Measurements from ENCODE around the gene MCRIP2.

Gene MCRIP2

GRCh38 chr16:660132-660458 lies 18.5 kb downstream of the MCRIP2 start:
- TF ChIP-seq TAF1 (IDR thresholded peaks at IDR 0.05; ENCODE audit: borderline replicate concordance, low read depth, low read length) (no peak), POLR2AphosphoS5 (IDR thresholded peaks at IDR 0.05; ENCODE audit: low read depth, low read length) (no peak), POLR2A (IDR thresholded peaks at IDR 0.05; ENCODE audit: low read depth, low read length) (no peak)
- FAIRE-seq (no peak), DNase-seq (ENCODE audit: insufficient read length) (no peak)

- peak; percentile 89 for DNase-seq (ENCODE audit: insufficient read length)
- TF ChIP-seq TAF1 (IDR thresholded peaks at IDR 0.05; ENCODE audit: borderline replicate concordance, low read depth, low read length) = no peak
- no peak for TF ChIP-seq POLR2AphosphoS5 (IDR thresholded peaks at IDR 0.05; ENCODE audit: low read depth, low read length)
- no peak for TF ChIP-seq POLR2A (IDR thresholded peaks at IDR 0.05; ENCODE audit: low read depth, low read length)
- FAIRE-seq = no peak
Observed at GRCh38 chr16:660459-661183, 19.0 kb downstream of the MCRIP2 start.

GRCh38 chr16:661184-661821 lies 19.7 kb downstream of the MCRIP2 start:
- TF ChIP-seq POLR2A (IDR thresholded peaks at IDR 0.05; ENCODE audit: low read depth, low read length) (no peak; the same call in 1 of the 2 replicates), TAF1 (IDR thresholded peaks at IDR 0.05; ENCODE audit: borderline replicate concordance, low read depth, low read length) (no peak), POLR2AphosphoS5 (IDR thresholded peaks at IDR 0.05; ENCODE audit: low read depth, low read length) (no peak)
- no peak for FAIRE-seq

DNA sequence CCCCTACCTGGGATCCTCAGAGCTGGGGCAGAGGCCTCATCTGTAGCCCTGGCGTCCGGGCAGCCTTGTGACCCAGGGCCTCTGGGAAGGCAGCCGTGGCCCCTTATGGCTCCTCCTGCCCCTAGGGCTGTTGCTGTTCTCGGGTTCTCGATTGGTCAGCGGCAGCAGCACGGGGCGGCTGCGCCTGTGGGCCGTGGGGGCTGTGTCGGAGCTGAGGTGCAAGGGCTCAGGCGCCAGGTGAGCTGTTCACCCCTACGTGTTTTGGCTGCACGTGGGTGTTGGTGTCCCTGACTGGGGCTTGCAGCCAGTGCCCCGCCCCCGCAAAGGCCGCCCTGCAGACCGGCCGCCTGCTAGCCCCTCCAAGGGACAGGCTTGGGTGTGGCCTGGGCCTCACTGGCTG lies 20.5 kb downstream of the MCRIP2 start:
- DNase-seq (ENCODE audit: insufficient read length) = no peak
- TF ChIP-seq POLR2AphosphoS5 (IDR thresholded peaks at IDR 0.05; ENCODE audit: low read depth, low read length) (no peak), POLR2A (IDR thresholded peaks at IDR 0.05; ENCODE audit: low read depth, low read length) (no peak), TAF1 (IDR thresholded peaks at IDR 0.05; ENCODE audit: borderline replicate concordance, low read depth, low read length) (no peak)
- FAIRE-seq = no peak

More at GRCh38 chr16:661184-661821, 19.7 kb downstream of the MCRIP2 start:
- DNase-seq (ENCODE audit: insufficient read length) = no peak

GRCh38 chr16:662597-662996 lies 21.0 kb downstream of the MCRIP2 start:
- FAIRE-seq = no peak
- TF ChIP-seq POLR2AphosphoS5 (IDR thresholded peaks at IDR 0.05; ENCODE audit: low read depth, low read length) = no peak
- no peak for TF ChIP-seq TAF1 (IDR thresholded peaks at IDR 0.05; ENCODE audit: borderline replicate concordance, low read depth, low read length)
- no peak for TF ChIP-seq POLR2A (IDR thresholded peaks at IDR 0.05; ENCODE audit: low read depth, low read length)
- no peak for DNase-seq (ENCODE audit: insufficient read length)

- TF ChIP-seq POLR2AphosphoS5 (IDR thresholded peaks at IDR 0.05; ENCODE audit: low read depth, low read length) (no peak), TAF1 (IDR thresholded peaks at IDR 0.05; ENCODE audit: borderline replicate concordance, low read depth, low read length) (no peak), POLR2A (IDR thresholded peaks at IDR 0.05; ENCODE audit: low read depth, low read length) (no peak)
- DNase-seq (ENCODE audit: insufficient read length) (no peak), FAIRE-seq (no peak)
Observed at GRCh38 chr16:666572-666971, 24.9 kb downstream of the MCRIP2 start.

DNA sequence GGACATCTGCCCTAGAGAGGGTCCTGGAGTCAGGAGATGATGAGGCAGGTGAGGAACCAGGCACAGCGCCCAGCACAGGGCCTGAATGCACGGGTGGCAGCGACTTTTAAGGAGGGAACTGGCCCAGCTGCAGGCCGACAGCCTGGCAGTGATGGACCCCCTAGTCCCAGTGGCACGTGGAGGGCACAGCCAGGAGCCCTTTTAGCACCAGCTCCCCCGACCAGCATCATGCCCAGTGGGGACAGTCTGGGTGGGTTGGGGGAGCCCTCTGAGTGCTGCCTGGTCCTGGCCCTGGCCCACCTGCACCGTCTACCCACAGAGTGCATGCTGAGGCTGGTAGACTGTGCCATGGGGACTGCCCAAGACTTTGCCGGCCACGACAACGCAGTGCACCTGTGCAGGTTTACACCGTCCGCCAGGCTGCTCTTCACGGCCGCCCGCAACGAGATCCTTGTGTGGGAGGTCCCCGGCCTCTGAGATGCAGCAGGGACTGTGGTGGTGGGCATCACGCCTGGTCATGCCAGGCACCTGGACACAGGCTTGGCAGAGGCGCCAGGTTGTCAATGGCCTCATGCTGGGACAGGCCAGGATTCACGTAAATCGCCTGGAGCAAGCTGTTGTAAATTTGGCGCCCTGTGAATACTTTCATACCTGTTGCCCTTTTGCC lies 25.6 kb downstream of the MCRIP2 start:
- no peak for DNase-seq (ENCODE audit: insufficient read length)
- FAIRE-seq = peak; percentile 46
- TF ChIP-seq TAF1 (IDR thresholded peaks at IDR 0.05; ENCODE audit: borderline replicate concordance, low read depth, low read length) = no peak
- TF ChIP-seq POLR2AphosphoS5 (IDR thresholded peaks at IDR 0.05; ENCODE audit: low read depth, low read length) = no peak
- no peak for TF ChIP-seq POLR2A (IDR thresholded peaks at IDR 0.05; ENCODE audit: low read depth, low read length)

- peak; percentile 98 for DNase-seq (ENCODE audit: insufficient read length)
- TF ChIP-seq POLR2A (IDR thresholded peaks at IDR 0.05; ENCODE audit: low read depth, low read length) = peak; percentile 86
- peak; percentile 41; the same call in 1 of the 2 replicates for TF ChIP-seq TAF1 (IDR thresholded peaks at IDR 0.05; ENCODE audit: borderline replicate concordance, low read depth, low read length)
- TF ChIP-seq POLR2AphosphoS5 (IDR thresholded peaks at IDR 0.05; ENCODE audit: low read depth, low read length) = peak; percentile 58; the same call in 1 of the 2 replicates
- peak; percentile 100 for FAIRE-seq
Observed at GRCh38 chr16:667780-668518, 26.3 kb downstream of the MCRIP2 start, which contains the start of gene RHOT2. TSS of gene RHOT2 (plus strand) at chr16:668132. CDS start at chr16:668200, 68 bp downstream.

DNA sequence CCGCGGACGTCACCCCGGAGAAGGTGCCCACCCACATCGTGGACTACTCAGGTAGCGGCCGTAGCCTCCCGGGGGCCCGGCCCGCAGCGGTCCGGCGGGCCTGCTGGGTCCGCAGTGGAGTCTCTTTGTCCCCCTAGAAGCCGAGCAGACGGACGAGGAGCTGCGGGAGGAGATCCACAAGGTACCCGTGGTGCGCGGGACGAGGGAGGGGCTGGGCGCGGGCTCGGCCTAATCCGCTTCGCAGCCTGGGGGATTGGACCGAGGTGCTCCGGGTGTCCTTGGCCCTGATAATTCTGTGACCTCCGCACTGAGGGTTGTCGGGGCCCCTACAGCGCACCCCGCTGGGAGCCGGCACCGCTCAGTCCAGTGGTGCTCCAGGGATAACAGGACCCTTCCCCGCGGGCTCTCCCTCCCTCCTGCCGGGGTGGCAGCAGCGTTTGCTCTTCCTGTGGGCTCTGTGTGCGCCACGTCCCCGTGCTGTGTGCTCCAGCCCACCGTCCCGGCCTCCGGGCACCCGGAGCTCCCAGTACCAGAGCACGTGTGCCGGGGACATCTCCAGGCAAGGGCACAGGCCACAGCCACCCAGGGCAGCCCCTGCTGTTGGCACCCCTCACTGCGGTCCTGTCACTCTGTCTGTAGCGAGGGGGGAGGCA lies 27.0 kb downstream of the MCRIP2 start:
- DNase-seq (ENCODE audit: insufficient read length) = no peak
- no peak for FAIRE-seq
- TF ChIP-seq POLR2AphosphoS5 (IDR thresholded peaks at IDR 0.05; ENCODE audit: low read depth, low read length) = no peak
- TF ChIP-seq POLR2A (IDR thresholded peaks at IDR 0.05; ENCODE audit: low read depth, low read length) = no peak
- TF ChIP-seq TAF1 (IDR thresholded peaks at IDR 0.05; ENCODE audit: borderline replicate concordance, low read depth, low read length) = no peak

GRCh38 chr16:669666-670065 lies 28.0 kb downstream of the MCRIP2 start:
- DNase-seq (ENCODE audit: insufficient read length) (no peak), FAIRE-seq (no peak)
- no peak for TF ChIP-seq POLR2A (IDR thresholded peaks at IDR 0.05; ENCODE audit: low read depth, low read length)
- TF ChIP-seq POLR2AphosphoS5 (IDR thresholded peaks at IDR 0.05; ENCODE audit: low read depth, low read length) = no peak
- no peak for TF ChIP-seq TAF1 (IDR thresholded peaks at IDR 0.05; ENCODE audit: borderline replicate concordance, low read depth, low read length)
